ENCODE results near the gene MACROH2A1. TPM values are rescaled to one million over a fixed set of nuclear protein-coding genes. Genes with fewer than 3 reads are reported as not detected.

The MACROH2A1 gene
- total and polyA plus RNA-seq, 2 of the 4 experiments (the other 2 are of a cell fraction): 122 to 126 TPM

DNA sequence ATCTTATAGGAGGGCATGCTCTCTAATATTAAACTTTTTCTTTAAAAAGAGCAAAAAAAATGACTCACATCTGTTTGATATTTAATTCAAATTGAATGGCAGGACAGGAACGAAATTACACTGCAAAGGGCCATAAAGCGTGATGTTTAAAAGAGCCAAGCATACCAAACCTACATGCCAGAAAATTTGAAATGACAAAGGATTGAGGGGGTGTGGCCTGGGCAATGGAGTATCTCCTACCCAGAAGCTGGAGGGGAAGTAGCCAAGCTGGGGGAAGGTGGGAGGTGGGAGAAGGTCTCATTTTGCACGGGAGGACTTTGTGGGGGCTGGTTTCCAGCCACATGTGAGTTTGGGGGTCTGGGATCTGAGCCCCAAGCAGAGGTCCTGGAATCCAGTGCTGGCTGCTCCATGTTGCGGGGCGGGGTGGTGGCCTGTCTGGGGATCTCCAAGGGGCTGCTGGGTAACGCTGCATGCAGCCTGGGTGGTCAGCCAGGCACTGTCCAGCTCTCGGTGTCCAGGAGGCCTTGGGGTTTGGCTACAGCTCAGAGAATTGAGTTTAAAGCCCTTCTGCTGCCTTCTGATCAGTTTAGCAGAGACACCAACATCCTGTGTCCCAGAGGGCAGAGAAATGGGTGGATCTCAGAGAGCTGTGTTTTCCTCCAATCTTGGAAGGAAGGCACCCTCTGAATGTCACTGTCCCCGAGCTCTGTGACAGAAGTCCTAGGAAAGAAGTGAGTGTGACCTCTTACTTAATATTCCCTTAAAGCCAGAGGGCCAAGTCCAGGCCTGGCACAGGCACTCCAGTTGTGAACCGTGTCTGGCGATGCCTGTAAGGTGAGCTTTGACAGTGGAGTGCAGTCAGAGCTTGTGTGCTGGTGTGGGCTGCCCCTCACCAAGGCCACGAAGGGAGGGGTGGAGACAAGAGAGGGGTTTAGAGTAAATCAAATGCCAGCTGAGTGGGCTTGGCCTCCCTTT lies 40.5 kb upstream of the MACROH2A1 start:
- ChIA-PET CTCF (interaction anchor here (1.9 kb wide), 1 partner anchor 13 kb away, joined by 11 read pairs; no protein-coding TSS in a partner anchor), POLR2A (ENCODE audit: unreplicated experiment) (no interaction called here)
- H3K4ac ChIP-seq (ENCODE audit: low read depth, low read length): no peak overlapping the region
- H3K36me3 ChIP-seq (ENCODE audit: control insufficient read depth, insufficient read depth, low read length): no peaks in the 10 kb centered on the region
- no peaks in the 10 kb centered on the region for H3K9me3 ChIP-seq (ENCODE audit: control insufficient read depth, insufficient read depth, low read length)
- H2BK5ac ChIP-seq (ENCODE audit: low read depth, low read length, poor library complexity, severe bottlenecking): no peak overlapping the region
- H3K14ac ChIP-seq (replicated peaks; ENCODE audit: low read depth, low read length): no peak overlapping the region
- no peak overlapping the region for H4K5ac ChIP-seq (ENCODE audit: low read depth, low read length)
- peak overlapping the region; percentile 26 for H2AK9ac ChIP-seq (replicated peaks; ENCODE audit: low read depth, low read length, poor library complexity)
- no peak for DNase-seq
- H3K23ac ChIP-seq (ENCODE audit: low read depth, low read length): no peak overlapping the region
- no peak for ATAC-seq (ENCODE audit: low read depth)
- no peaks in the 10 kb centered on the region for H3K79me1 ChIP-seq (ENCODE audit: low read depth in 1 of 2, low read length in 2 of 2)
- peaks cover 9% of the 10 kb centered on the region for H3K9me1 ChIP-seq (ENCODE audit: insufficient read depth, low read length)
- H4K8ac ChIP-seq (ENCODE audit: low read depth in 2 of 2, low read length in 2 of 2): no peak overlapping the region; a peak in 1 of 4 replicates
- H4K20me1 ChIP-seq (ENCODE audit: insufficient read depth, low read length): no peaks in the 10 kb centered on the region
- H4K91ac ChIP-seq (ENCODE audit: insufficient read depth, low read depth, low read length): no peak overlapping the region
- no peak overlapping the region for H2BK120ac ChIP-seq (ENCODE audit: low read depth, low read length)
- no TSS peak for BruUV-seq (replicated peaks)
- H3K18ac ChIP-seq (ENCODE audit: low read depth, low read length): no peak overlapping the region
- peak overlapping the region; percentile 56 for H2AFZ ChIP-seq (replicated peaks; ENCODE audit: low read length, poor library complexity)
- in situ Hi-C loops (cut with MboI; ENCODE audit: low sequenced_read_pairs) (no loop called here), intact Hi-C loops (cut with micrococcal nuclease) (loop anchor here (10.0 kb wide), 1 partner anchor 235 kb away; no protein-coding TSS in a partner anchor), dilution Hi-C loops (cut with HindIII; ENCODE audit: low sequenced_read_pairs, unreplicated experiment) (no loop called here)
- WGBS, 2 experiments (ENCODE audit: extremely low coverage in 2 of 2, insufficient read length in 1 of 2): 89% methylated on average over 4 of the region's 11 CpGs; no CpG with 5 or more reads in 1 of the 2 experiments
- 0 out of 2 replicates have a peak overlapping the region, but pooled peaks have one; percentile 28 for H2BK20ac ChIP-seq (ENCODE audit: low read depth, low read length)
- H2BK15ac ChIP-seq (ENCODE audit: low read depth, low read length): 0 out of 3 replicates have a peak overlapping the region, but pooled peaks have one; percentile 20
- no peaks in the 10 kb centered on the region; the same call in 1 of the 2 replicates for H3K27me3 ChIP-seq (ENCODE audit: control insufficient read depth, insufficient read depth, low read length)
- no peak overlapping the region for H3K9ac ChIP-seq (ENCODE audit: low read depth, low read length)
- TF ChIP-seq CEBPB (IDR thresholded peaks at IDR 0.05; ENCODE audit: low read depth, low read length) (no peak), RFX5 (IDR thresholded peaks at IDR 0.05; ENCODE audit: low read depth, low read length) (no peak), FOS (IDR thresholded peaks at IDR 0.05; ENCODE audit: low read depth, low read length) (no peak), NFE2L2 (IDR thresholded peaks at IDR 0.05; ENCODE audit: low read depth, low read length) (no peak), POLR2A (IDR thresholded peaks at IDR 0.05; ENCODE audit: low read depth, low read length) (no peak), RCOR1 (IDR thresholded peaks at IDR 0.05; ENCODE audit: insufficient replicate concordance, low read length) (no peak), MXI1 (IDR thresholded peaks at IDR 0.05; ENCODE audit: borderline replicate concordance, low read depth, low read length) (no peak), CHD1 (IDR thresholded peaks at IDR 0.05; ENCODE audit: low read depth, low read length) (no peak), MAZ (IDR thresholded peaks at IDR 0.05; ENCODE audit: borderline replicate concordance, low read depth, low read length) (no peak), RAD21 (IDR thresholded peaks at IDR 0.05; ENCODE audit: low read length) (no peak), SMC3 (IDR thresholded peaks at IDR 0.05; ENCODE audit: low read depth, low read length) (no peak), BHLHE40 (IDR thresholded peaks at IDR 0.05; ENCODE audit: low read depth, low read length) (no peak)
- TF ChIP-seq, protein P1, sequence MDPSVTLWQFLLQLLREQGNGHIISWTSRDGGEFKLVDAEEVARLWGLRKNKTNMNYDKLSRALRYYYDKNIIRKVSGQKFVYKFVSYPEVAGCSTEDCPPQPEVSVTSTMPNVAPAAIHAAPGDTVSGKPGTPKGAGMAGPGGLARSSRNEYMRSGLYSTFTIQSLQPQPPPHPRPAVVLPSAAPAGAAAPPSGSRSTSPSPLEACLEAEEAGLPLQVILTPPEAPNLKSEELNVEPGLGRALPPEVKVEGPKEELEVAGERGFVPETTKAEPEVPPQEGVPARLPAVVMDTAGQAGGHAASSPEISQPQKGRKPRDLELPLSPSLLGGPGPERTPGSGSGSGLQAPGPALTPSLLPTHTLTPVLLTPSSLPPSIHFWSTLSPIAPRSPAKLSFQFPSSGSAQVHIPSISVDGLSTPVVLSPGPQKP (IDR thresholded peaks at IDR 0.05; ENCODE audit: borderline replicate concordance, low read depth, low read length): no peak
- TF ChIP-seq, protein P2, sequence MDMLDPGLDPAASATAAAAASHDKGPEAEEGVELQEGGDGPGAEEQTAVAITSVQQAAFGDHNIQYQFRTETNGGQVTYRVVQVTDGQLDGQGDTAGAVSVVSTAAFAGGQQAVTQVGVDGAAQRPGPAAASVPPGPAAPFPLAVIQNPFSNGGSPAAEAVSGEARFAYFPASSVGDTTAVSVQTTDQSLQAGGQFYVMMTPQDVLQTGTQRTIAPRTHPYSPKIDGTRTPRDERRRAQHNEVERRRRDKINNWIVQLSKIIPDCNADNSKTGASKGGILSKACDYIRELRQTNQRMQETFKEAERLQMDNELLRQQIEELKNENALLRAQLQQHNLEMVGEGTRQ (IDR thresholded peaks at IDR 0.05; ENCODE audit: low read depth, low read length): no peak
- H2AK5ac ChIP-seq (ENCODE audit: low read depth, low read length): peak overlapping the region; percentile 58; the same call in 1 of the 2 replicates
- no peak overlapping the region for H3K4me2 ChIP-seq (ENCODE audit: low read depth, low read length)
- H3K56ac ChIP-seq (ENCODE audit: extremely low read depth, insufficient read depth, low read length): no peak overlapping the region
- H3K4me3 ChIP-seq (ENCODE audit: insufficient read depth, low read depth, low read length): no peak overlapping the region
- H3K4me1 ChIP-seq (ENCODE audit: control insufficient read depth, insufficient read depth, low read length): peaks cover 17% of the 10 kb centered on the region
- no peak overlapping the region for H3K27ac ChIP-seq (ENCODE audit: insufficient read depth, low read length)

Measured in IMR-90 (cell line).